Measurements from ENCODE around the gene NKIRAS2. TPM values are rescaled to one million over a fixed set of nuclear protein-coding genes. Genes with fewer than 3 reads are reported as not detected.

The NKIRAS2 gene
- total and polyA plus RNA-seq, 2 of the 13 experiments (the other 11 are each of a cell fraction or from before 2014, with no cell fraction given), result 27.9 to 42.0 TPM

DNA sequence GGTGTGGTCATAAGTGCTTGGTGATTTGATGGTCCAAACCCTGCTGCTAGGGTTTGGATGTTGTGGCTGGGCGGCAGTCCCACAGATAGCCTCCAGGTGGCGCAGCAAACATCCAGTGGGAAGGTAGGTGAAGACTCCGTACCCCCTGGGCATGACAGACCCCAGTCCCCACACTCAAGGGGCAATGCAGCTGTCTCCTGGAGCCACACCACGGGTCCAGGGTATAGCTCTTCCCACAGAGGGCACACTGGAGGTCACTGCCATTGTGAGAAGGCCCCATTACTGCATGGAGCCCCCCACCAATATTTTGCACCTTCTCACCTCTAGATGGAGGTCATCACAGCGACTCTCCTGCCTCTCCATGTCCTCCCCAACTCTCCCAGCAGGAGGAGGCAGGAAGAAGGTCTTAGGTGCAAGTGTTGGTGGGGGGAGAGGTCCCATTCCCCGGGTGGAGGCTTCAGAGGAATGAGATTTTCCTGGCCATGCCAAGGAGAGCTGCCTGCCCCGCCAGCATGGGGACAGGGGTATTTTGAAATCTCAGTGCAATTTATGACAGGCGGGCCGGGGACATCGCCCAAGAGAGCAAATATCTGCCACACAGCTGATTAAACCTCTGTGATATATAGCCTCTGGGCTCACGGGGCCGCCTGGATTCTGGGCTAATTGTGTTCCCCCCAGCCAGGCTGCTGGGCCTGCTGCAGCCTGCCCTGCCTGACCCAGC, 47.6 kb downstream of the NKIRAS2 start (continued):
- TF ChIP-seq ZBTB4 (CRISPR knock-in tag; IDR thresholded peaks at IDR 0.05; ENCODE audit: borderline replicate concordance), result 0 out of 2 replicates have a peak, but pooled peaks have one; percentile 27
- TF ChIP-seq HDAC2 (CRISPR knock-in tag; IDR thresholded peaks at IDR 0.05), result peak; percentile 8; the same call in 1 of the 2 replicates
- no peak for TF ChIP-seq ZNF280B (CRISPR knock-in tag; IDR thresholded peaks at IDR 0.05; ENCODE audit: borderline replicate concordance)
- TF ChIP-seq ZNF564 (CRISPR knock-in tag; IDR thresholded peaks at IDR 0.05), result no peak
- no peak for TF ChIP-seq MAF1 (CRISPR knock-in tag; IDR thresholded peaks at IDR 0.05; ENCODE audit: borderline replicate concordance)
- no peak for TF ChIP-seq RARG (CRISPR knock-in tag; IDR thresholded peaks at IDR 0.05; ENCODE audit: low read depth)
- no peak for TF ChIP-seq SIN3A (IDR thresholded peaks at IDR 0.05; ENCODE audit: borderline replicate concordance, low read depth, low read length)
- TF ChIP-seq LRRFIP1 (CRISPR knock-in tag; conservative IDR thresholded peaks at IDR 0.05), result no peak; the same call in 1 of the 2 replicates
- TF ChIP-seq ZBTB34 (CRISPR knock-in tag; IDR thresholded peaks at IDR 0.05), result no peak
- peak; percentile 30; the same call in 1 of the 2 replicates for TF ChIP-seq YEATS2 (CRISPR knock-in tag; IDR thresholded peaks at IDR 0.05; ENCODE audit: borderline replicate concordance)
- no peak for TF ChIP-seq MBNL3 (CRISPR knock-in tag; conservative IDR thresholded peaks at IDR 0.05)
- TF ChIP-seq ZBTB42 (CRISPR knock-in tag; IDR thresholded peaks at IDR 0.05), result no peak
- TF ChIP-seq TOPORS (CRISPR knock-in tag; IDR thresholded peaks at IDR 0.05), result no peak
- no peak; the same call in 1 of the 2 replicates for TF ChIP-seq ZBTB38 (CRISPR knock-in tag; IDR thresholded peaks at IDR 0.05)
- no peak for TF ChIP-seq HMGA1 (CRISPR knock-in tag; conservative IDR thresholded peaks at IDR 0.05)
- no peak for TF ChIP-seq EEA1 (CRISPR knock-in tag; IDR thresholded peaks at IDR 0.05; ENCODE audit: borderline replicate concordance)
- TF ChIP-seq ZNF800 (CRISPR knock-in tag; IDR thresholded peaks at IDR 0.05), result no peak
- no peak for TF ChIP-seq ZNF724P (CRISPR knock-in tag; IDR thresholded peaks at IDR 0.05; ENCODE audit: borderline replicate concordance)

Data from HepG2 (cell line).